HCT116 (cell line): ENCODE results near the gene FAM222B. TPM values are rescaled to one million over a fixed set of nuclear protein-coding genes. Genes with fewer than 3 reads are reported as not detected.

Source experiments
- ATAC-seq: fragments of 200-7000 bp; cut with Tn5 transposase; 2 replicates; pipeline ENCODE4 v1.9.1; 2020; ENCODE audit warnings: mild to moderate bottlenecking, moderate library complexity
- BruUV-seq: library from RNA; stranded (reverse); fragments of 400-500 nt; replicated peaks from 2 replicates; lab custom pipeline; 2021; lab: Mats Ljungman, UMichigan
- CTCF ChIA-PET: fragments of 300-600 bp; sonication (Branson Sonifier 250); formaldehyde crosslinking; loops from one replicate; lab custom pipeline; 2021; ENCODE audit warnings: antibody characterized with exemption; lab: Charles Lee
- POLR2A ChIA-PET: fragments of 300-600, 350-600 bp; sonication (Branson Sonifier 250); formaldehyde crosslinking; loops from one replicate; lab custom pipeline; 2021; ENCODE audit warnings: antibody characterized with exemption; lab: Charles Lee
- RAD21 ChIA-PET, 2 experiments: fragments of 300-600 bp; sonication (Branson Sonifier 250); formaldehyde crosslinking; loops; one replicate each; lab custom pipeline; 2023; ENCODE audit warnings: low total read pairs in 2 of 2; ENCODE audit not compliant: uncharacterized antibody in 2 of 2, unreplicated experiment in 2 of 2, low non-redundant PET in 1 of 2; lab: Charles Lee
- DNase-seq: peaks from one replicate; pipeline ENCODE4 v3.0.0-alpha.2; 2010; ENCODE audit warnings: low read depth, low spot score
- H2AFZ ChIP-seq: fragments of 200-600 bp; shearing (Covaris generic), sonication (generic); 2 replicates; pipeline ENCODE4 v1.6.1; 2017; ENCODE audit warnings: low read depth, mixed run types, mixed read lengths, antibody characterized with exemption, low read length; ENCODE audit not compliant: poor library complexity, severe bottlenecking
- H3K27ac ChIP-seq: 2 replicates; pipeline ENCODE4 v1.5.1; 2012; ENCODE audit warnings: low read depth, low read length
- H3K27me3 ChIP-seq: fragments of 200-600 bp; sonication (generic); 2 replicates; pipeline ENCODE4 v1.6.1; 2016; ENCODE audit warnings: mixed run types, low read length, mixed read lengths; ENCODE audit not compliant: insufficient read depth
- H3K36me3 ChIP-seq, 2 experiments: fragments of 200-500 bp in 1 of 2; fragments of 200-600 bp in 1 of 2; sonication (Bioruptor generic) in 1 of 2; sonication (generic) in 1 of 2; 2 replicates each; pipeline versions ENCODE4 v1.5.1 to v1.6.1; 2014 to 2016; ENCODE audit warnings: low read length in 2 of 2, inconsistent platforms in 1 of 2, mixed read lengths in 1 of 2, mixed run types in 1 of 2; ENCODE audit not compliant: insufficient read depth in 2 of 2, control insufficient read depth in 1 of 2
- H3K4me1 ChIP-seq, 2 experiments: fragments of 200-600 bp in 1 of 2; sonication (generic) in 1 of 2; 2 replicates each; pipeline versions ENCODE4 v1.5.1 to v1.6.1; 2012 to 2017; ENCODE audit warnings: low read length in 2 of 2, inconsistent platforms in 1 of 2, mild to moderate bottlenecking in 1 of 2, mixed read lengths in 1 of 2, mixed run types in 1 of 2, moderate library complexity in 1 of 2; ENCODE audit not compliant: insufficient read depth in 2 of 2, control insufficient read depth in 1 of 2
- H3K4me2 ChIP-seq: fragments of 200-600 bp; sonication (generic); 2 replicates; pipeline ENCODE4 v1.6.1; 2017; ENCODE audit warnings: mixed run types, low read length, mixed read lengths
- H3K4me3 ChIP-seq, 2 experiments: fragments of 200-600 bp in 1 of 2; sonication (generic) in 1 of 2; replicated peaks in 1 of 2; 2 replicates each; pipeline ENCODE4 v1.5.1; 2011 to 2016; ENCODE audit warnings: low read length in 2 of 2, control low read depth in 1 of 2, low read depth in 1 of 2, mild to moderate bottlenecking in 1 of 2, mixed read lengths in 1 of 2, mixed run types in 1 of 2
- H3K79me2 ChIP-seq: fragments of 200-600 bp; sonication (generic); 2 replicates; pipeline ENCODE4 v1.6.1; 2017; ENCODE audit warnings: mild to moderate bottlenecking, mixed run types, low read length, moderate library complexity, mixed read lengths; ENCODE audit not compliant: insufficient read depth
- H3K9ac ChIP-seq: fragments of 200-600 bp; sonication (generic); 2 replicates; pipeline ENCODE4 v1.6.1; 2016; ENCODE audit warnings: low read length, mixed read lengths
- H3K9me2 ChIP-seq: fragments of 200-600 bp; sonication (generic), shearing (Covaris generic); 2 replicates; pipeline ENCODE4 v1.6.1; 2017; ENCODE audit warnings: mixed run types, mild to moderate bottlenecking, moderate library complexity; ENCODE audit not compliant: insufficient read depth
- H3K9me3 ChIP-seq, 2 experiments: fragments of 200-500 bp in 1 of 2; fragments of 200-600 bp in 1 of 2; sonication (Bioruptor generic) in 1 of 2; sonication (generic) in 1 of 2; 2 replicates each; pipeline ENCODE4 v1.6.1; 2014 to 2017; ENCODE audit warnings: low read length in 2 of 2, mixed read lengths in 2 of 2, inconsistent platforms in 1 of 2, low read depth in 1 of 2, mild to moderate bottlenecking in 1 of 2, mixed run types in 1 of 2, moderate library complexity in 1 of 2; ENCODE audit not compliant: control insufficient read depth in 1 of 2, insufficient read depth in 1 of 2
- H4K20me1 ChIP-seq: fragments of 200-600 bp; sonication (generic), shearing (Covaris generic); 2 replicates; pipeline ENCODE4 v1.6.1; 2017; ENCODE audit warnings: mixed run types, mild to moderate bottlenecking, moderate library complexity; ENCODE audit not compliant: insufficient read depth
- ATF3 ChIP-seq: IDR thresholded peaks from 2 replicates; pipeline ENCODE4 v1.6.1; 2012
- CBX3 ChIP-seq: IDR thresholded peaks from 2 replicates; pipeline ENCODE4 v1.6.1; 2012; ENCODE audit warnings: low read depth
- EGR1 ChIP-seq: IDR thresholded peaks from 2 replicates; pipeline ENCODE4 v1.6.1; 2012; ENCODE audit warnings: low read depth
- ELF1 ChIP-seq: IDR thresholded peaks from 2 replicates; pipeline ENCODE4 v1.6.1; 2012; ENCODE audit warnings: low read depth, borderline replicate concordance
- EZH2phosphoT487 ChIP-seq: fragments of 200-600 bp; IDR thresholded peaks from 2 replicates; pipeline ENCODE4 v1.6.1; 2018; ENCODE audit warnings: antibody characterized with exemption, borderline replicate concordance
- FOSL1 ChIP-seq: IDR thresholded peaks from 2 replicates; pipeline ENCODE4 v1.6.1; 2012; ENCODE audit warnings: low read depth
- JUND ChIP-seq: IDR thresholded peaks from 2 replicates; pipeline ENCODE4 v1.6.1; 2012
- MAX ChIP-seq: IDR thresholded peaks from 2 replicates; pipeline ENCODE4 v1.6.1; 2012
- POLR2AphosphoS5 ChIP-seq: IDR thresholded peaks from 2 replicates; pipeline ENCODE4 v1.6.1; 2011; ENCODE audit warnings: mild to moderate bottlenecking, low read depth, low read length, moderate library complexity
- RAD21 ChIP-seq: IDR thresholded peaks from 2 replicates; pipeline ENCODE4 v1.6.1; 2012; ENCODE audit warnings: low read depth, mild to moderate bottlenecking
- REST ChIP-seq: IDR thresholded peaks from 2 replicates; pipeline ENCODE4 v1.6.1; 2012; ENCODE audit warnings: low read depth
- SIN3A ChIP-seq: IDR thresholded peaks from 2 replicates; pipeline ENCODE4 v1.6.1; 2012; ENCODE audit warnings: low read depth
- SP1 ChIP-seq: IDR thresholded peaks from 2 replicates; pipeline ENCODE4 v1.6.1; 2012; ENCODE audit warnings: low read depth
- SRF ChIP-seq: IDR thresholded peaks from 2 replicates; pipeline ENCODE4 v1.6.1; 2012; ENCODE audit warnings: low read depth
- YY1 ChIP-seq: IDR thresholded peaks from 2 replicates; pipeline ENCODE4 v1.6.1; 2011; ENCODE audit warnings: low read length, low read depth, moderate library complexity, mild to moderate bottlenecking; ENCODE audit not compliant: insufficient replicate concordance; ENCODE audit errors: extremely low read depth
- ZBTB33 ChIP-seq: IDR thresholded peaks from 2 replicates; pipeline ENCODE4 v1.6.1; 2011; ENCODE audit warnings: mild to moderate bottlenecking, low read length, moderate library complexity; ENCODE audit not compliant: insufficient replicate concordance; ENCODE audit errors: extremely low read depth
- ZFX ChIP-seq: fragments of 450-650 bp; IDR thresholded peaks from 2 replicates; pipeline ENCODE4 v1.6.1; 2017
- intact Hi-C: fragments of 100-400 bp; cut with micrococcal nuclease; formaldehyde crosslinking; loops from 2 replicates; pipeline ENCODE4 v1.10.0; 2022
- total RNA-seq: library from RNA; stranded (reverse); gene quantifications from one replicate; pipeline ENCODE4 v1.2.1, GENCODE V29; 2021; ENCODE audit not compliant: unreplicated experiment

FAM222B gene
- total RNA-seq, 1 experiment from 2014 or later: 22.7 TPM

- TF ChIP-seq MAX: no peak
- TF ChIP-seq, all 23 proteins: peak for 0
Measured at GRCh38 chr17:28749516-28750177, 92.9 kb downstream of the FAM222B start (continued).

- no peak overlapping the region for H3K4me3 ChIP-seq
- no peak overlapping the region for H2AFZ ChIP-seq
- peaks cover 32% of the 10 kb centered on the region; the same call in 1 of the 2 replicates for H4K20me1 ChIP-seq
- ChIA-PET RAD21 (interaction anchor here in 1 of 2 experiments (1.9 kb wide), 1 partner anchor 22 kb away, joined by 28 read pairs; the partner anchor contains the start of genes NEK8 and TLCD1), CTCF (interaction anchor here (3.8 to 13.6 kb wide), 2 partner anchors 13 to 22 kb away, joined by 41 to 207 read pairs; partner anchors contain the start of genes NEK8 and TLCD1), POLR2A (interaction anchor here (1.2 to 11.6 kb wide), 3 partner anchors 20 to 29 kb away, joined by 3 to 149 read pairs (median 5); partner anchors contain the start of genes NEK8, RPL23A and TLCD1)
- no peak for DNase-seq
- H3K27me3 ChIP-seq: no peaks in the 10 kb centered on the region
- H3K79me2 ChIP-seq: peaks cover 62% of the 10 kb centered on the region
- no TSS peak for BruUV-seq
- H3K27ac ChIP-seq: peak overlapping the region; percentile 98
- H3K36me3 ChIP-seq: peaks cover 32 to 58% of the 10 kb centered on the region in 2 experiments
- H3K9me3 ChIP-seq: no peaks in the 10 kb centered on the region
- H3K4me2 ChIP-seq: no peak overlapping the region
- no peak for ATAC-seq
- no peaks in the 10 kb centered on the region for H3K9me2 ChIP-seq
- no peak overlapping the region for H3K9ac ChIP-seq
- peaks cover 22 to 46% of the 10 kb centered on the region in 2 experiments for H3K4me1 ChIP-seq
- TF ChIP-seq SRF (no peak), ZFX (no peak), ELF1 (no peak), POLR2AphosphoS5 (no peak), JUND (no peak), EGR1 (no peak), EZH2phosphoT487 (no peak), ZBTB33 (no peak), YY1 (no peak), SIN3A (no peak), RAD21 (no peak), SP1 (no peak), FOSL1 (no peak), CBX3 (no peak), REST (no peak), ATF3 (no peak)
- intact Hi-C loops: no loop called here
Measured at GRCh38 chr17:28748852-28749515, 93.6 kb downstream of the FAM222B start.
